HEK293 (cell line): ENCODE results near the gene DACT3.

Experiments used
- BCL11A ChIP-seq: fragments of 450-650 bp; formaldehyde crosslinking; IDR thresholded peaks from 2 replicates; pipeline ENCODE4 v1.5.1; 2016; ENCODE audit warnings: low read depth, missing biosample characterization, missing genetic modification characterization
- KLF10 ChIP-seq: fragments of 450-650 bp; IDR thresholded peaks from 2 replicates; pipeline ENCODE4 v1.5.1; 2018; ENCODE audit warnings: missing biosample characterization, mild to moderate bottlenecking, missing genetic modification characterization
- YY1 ChIP-seq: fragments of 450-650 bp; formaldehyde crosslinking; IDR thresholded peaks from 2 replicates; pipeline ENCODE4 v1.5.1; 2018; ENCODE audit warnings: missing biosample characterization, missing genetic modification characterization
- ZBTB8A ChIP-seq: fragments of 450-650 bp; formaldehyde crosslinking; IDR thresholded peaks from 2 replicates; pipeline ENCODE4 v1.5.1; 2016; ENCODE audit warnings: missing biosample characterization, missing genetic modification characterization
- ZNF558 ChIP-seq: fragments of 450-650 bp; formaldehyde crosslinking; IDR thresholded peaks from 2 replicates; pipeline ENCODE4 v1.5.1; 2016; ENCODE audit warnings: missing biosample characterization, missing genetic modification characterization
- TF ChIP-seq, protein P1 (sequence below): fragments of 450-650 bp; formaldehyde crosslinking; IDR thresholded peaks from 2 replicates; pipeline ENCODE4 v1.5.1; 2016; ENCODE audit warnings: missing biosample characterization, missing genetic modification characterization
- TF ChIP-seq, protein P2 (sequence below): fragments of 450-650 bp; formaldehyde crosslinking; IDR thresholded peaks from 2 replicates; pipeline ENCODE4 v1.5.1; 2017; ENCODE audit warnings: missing biosample characterization, missing genetic modification characterization

DNA sequence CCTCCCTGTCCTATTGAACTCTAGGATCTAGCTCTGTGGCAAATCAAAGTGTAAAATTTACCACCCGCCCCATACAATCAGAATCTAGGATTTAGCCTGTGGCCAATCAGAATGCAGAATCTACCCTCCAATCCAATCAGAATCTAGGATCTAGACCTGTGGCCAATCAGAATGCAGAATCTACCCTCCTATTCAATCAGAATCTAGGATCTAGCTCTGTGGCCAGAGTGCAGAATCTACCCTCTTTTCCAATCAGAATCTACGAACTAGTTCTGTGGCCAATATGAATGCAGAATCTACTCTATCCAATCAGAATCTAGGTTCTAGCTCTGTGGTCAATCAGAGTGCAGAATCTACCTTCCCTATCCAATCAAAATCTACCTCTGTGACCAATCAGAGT lies 30.1 kb upstream of the DACT3 start:
- TF ChIP-seq BCL11A (tag by site-specific recombination) (no peak), YY1 (tag by site-specific recombination) (no peak), ZNF558 (no peak), ZBTB8A (tag by site-specific recombination) (no peak), KLF10 (no peak)
- TF ChIP-seq, protein P1, sequence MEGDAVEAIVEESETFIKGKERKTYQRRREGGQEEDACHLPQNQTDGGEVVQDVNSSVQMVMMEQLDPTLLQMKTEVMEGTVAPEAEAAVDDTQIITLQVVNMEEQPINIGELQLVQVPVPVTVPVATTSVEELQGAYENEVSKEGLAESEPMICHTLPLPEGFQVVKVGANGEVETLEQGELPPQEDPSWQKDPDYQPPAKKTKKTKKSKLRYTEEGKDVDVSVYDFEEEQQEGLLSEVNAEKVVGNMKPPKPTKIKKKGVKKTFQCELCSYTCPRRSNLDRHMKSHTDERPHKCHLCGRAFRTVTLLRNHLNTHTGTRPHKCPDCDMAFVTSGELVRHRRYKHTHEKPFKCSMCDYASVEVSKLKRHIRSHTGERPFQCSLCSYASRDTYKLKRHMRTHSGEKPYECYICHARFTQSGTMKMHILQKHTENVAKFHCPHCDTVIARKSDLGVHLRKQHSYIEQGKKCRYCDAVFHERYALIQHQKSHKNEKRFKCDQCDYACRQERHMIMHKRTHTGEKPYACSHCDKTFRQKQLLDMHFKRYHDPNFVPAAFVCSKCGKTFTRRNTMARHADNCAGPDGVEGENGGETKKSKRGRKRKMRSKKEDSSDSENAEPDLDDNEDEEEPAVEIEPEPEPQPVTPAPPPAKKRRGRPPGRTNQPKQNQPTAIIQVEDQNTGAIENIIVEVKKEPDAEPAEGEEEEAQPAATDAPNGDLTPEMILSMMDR (tag by site-specific recombination), result no peak
- TF ChIP-seq, protein P2, sequence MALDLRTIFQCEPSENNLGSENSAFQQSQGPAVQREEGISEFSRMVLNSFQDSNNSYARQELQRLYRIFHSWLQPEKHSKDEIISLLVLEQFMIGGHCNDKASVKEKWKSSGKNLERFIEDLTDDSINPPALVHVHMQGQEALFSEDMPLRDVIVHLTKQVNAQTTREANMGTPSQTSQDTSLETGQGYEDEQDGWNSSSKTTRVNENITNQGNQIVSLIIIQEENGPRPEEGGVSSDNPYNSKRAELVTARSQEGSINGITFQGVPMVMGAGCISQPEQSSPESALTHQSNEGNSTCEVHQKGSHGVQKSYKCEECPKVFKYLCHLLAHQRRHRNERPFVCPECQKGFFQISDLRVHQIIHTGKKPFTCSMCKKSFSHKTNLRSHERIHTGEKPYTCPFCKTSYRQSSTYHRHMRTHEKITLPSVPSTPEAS (tag by site-specific recombination), result no peak
